NCI-H69 (cell line): ENCODE data around the gene DCT.

Experiments used
- DNase-seq: peaks from one replicate; lab custom pipeline; 2025; lab: John Stamatoyannopoulos, UW

The DCT gene

DNA sequence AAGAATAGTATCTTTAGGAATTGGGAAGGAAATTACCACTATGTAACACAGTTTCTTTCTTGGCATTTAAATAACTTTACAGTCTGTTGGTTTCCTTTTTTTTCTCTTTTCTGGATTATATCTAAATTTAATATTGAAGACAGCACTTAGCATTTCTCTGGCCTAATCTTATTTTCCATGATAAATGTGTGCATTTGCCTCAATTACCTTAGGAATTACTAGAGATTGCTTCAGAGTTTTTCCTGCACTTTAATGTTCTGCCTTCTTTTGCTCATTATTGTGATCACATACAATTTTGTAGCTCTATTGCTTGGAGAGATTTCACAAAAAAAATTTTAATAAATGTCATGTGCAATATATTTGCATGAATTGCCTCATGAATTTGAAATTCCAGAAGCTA, 25.1 kb downstream of the DCT start:
- no peak for DNase-seq

DNA sequence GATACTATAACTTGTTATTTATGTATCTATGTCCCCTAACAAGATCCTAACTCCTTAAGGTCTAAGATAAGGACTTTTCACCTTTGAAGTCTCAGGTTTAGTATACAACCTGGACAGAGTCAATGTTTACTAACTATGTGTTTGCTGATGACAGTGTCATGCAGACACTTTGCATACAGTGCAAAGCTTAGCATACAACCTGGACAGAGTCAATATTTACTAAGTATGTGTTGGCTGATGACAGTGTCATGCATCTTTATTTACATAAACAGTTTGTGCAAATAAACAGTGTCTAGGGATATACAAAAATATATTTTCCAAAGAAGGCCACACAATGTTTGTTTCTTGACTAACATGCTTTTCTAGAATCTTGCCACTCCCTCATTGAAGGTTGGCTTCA, 34.7 kb downstream of the DCT start:
- DNase-seq: peak; percentile 24

DNA sequence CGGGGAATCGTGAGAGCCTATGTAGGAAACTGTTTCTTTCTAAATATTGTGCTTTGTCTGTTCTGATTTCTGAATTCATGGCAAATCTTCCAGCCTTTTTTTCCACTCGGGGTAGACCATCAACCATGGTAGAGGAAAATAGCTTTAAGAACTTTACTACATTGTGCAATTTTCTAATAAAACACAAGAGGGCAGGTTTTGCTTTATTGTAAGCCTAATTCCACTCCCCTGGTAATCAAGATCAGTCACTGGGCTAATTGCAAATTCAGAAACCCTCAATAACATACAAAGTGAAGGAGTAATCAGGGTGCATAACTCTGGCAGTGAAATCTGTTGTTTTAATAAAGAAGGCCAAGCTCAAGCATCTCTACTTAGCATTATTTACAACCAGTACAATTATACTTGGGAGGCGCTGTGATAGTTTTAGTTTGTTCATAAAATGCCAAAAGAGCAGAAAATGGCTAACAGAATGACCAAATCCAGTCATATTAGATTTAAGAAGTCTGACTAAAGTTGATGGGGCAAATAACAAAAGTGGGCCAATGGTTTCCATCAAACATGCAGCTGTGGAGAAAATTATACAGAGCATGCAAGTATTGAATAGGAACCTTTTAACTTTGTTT, 43.8 kb downstream of the DCT start:
- DNase-seq: peak; percentile 91

DNA sequence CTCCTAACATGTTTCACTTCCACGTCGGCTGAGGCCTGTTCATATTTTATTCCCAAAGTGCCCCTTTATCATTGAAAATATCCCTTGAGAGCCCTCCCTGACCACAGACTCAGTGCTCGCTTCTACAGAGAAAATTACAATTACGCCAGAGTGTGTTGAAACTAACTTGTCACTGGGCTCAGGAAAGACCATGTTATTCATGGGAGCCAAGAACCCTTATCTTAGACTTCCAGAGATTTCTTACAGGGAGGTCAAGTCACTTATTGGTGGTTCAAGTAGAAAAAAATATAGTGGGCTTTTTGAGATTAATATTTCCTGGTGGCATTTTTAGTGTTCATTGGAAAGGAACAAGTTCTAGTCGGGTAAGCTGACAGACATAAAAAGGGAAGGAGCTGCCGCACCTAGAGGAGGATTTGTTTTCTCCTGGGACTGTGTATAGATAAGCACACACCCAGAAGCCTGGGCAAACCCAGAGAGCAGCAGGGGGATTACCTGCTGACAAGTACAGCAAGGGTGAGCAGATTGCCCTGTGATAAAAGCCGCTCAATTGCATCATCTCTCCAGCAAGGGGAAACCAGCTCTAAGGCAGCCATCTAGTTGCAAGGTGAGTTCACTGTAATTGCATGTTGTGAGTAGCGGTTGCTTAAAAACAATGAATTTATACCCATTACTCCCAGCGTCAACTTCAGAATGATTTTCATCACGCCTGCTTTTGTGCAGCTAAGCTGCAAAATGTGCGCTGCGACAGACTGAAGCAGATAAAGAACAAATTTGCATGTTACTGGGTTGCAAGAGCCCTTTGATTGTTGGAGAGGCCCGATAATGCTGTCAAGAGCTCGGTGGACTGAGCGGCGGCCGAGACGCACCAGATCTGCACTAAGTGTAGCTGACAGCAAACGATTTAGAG, 46.2 kb downstream of the DCT start:
- peak; percentile 95 for DNase-seq

DNA sequence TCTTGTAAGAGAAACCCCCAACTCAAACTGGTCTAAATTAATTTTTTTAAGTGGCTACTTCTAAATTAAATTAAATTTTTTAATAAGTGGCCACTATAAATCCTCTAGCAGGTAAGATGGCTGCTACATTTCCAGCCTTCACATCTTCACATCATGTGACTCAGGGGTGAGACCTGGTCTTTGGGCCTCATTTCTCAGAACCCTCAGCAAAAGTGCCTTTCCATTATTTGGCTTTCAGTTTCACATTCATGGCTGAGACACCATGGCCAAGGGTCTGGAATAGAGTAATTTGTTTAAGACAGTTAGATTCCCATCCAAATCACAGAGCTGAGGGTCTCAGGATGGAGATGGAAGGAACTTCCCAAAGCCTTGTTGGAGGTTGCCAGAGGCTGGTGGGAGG, 47.5 kb downstream of the DCT start:
- DNase-seq: no peak

DNA sequence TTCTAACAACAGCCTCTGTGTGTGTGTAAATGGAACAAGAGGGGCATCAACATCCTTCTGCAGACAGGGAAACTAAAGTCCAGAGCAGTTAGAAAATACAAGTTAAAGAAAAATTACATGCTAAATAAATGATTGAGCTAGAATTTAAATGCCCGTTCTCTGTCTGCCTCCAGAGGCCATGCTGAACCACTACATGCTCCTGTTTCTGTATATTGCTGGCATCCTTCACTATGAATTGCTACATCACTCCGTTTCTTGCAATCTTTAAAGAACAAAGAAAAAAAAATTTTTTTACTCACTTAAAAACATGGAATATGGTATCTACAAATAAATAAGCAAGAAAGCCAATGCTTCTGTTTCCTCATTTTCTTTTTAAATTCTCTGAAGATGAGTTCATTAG, 47.9 kb downstream of the DCT start:
- DNase-seq: no peak

DNA sequence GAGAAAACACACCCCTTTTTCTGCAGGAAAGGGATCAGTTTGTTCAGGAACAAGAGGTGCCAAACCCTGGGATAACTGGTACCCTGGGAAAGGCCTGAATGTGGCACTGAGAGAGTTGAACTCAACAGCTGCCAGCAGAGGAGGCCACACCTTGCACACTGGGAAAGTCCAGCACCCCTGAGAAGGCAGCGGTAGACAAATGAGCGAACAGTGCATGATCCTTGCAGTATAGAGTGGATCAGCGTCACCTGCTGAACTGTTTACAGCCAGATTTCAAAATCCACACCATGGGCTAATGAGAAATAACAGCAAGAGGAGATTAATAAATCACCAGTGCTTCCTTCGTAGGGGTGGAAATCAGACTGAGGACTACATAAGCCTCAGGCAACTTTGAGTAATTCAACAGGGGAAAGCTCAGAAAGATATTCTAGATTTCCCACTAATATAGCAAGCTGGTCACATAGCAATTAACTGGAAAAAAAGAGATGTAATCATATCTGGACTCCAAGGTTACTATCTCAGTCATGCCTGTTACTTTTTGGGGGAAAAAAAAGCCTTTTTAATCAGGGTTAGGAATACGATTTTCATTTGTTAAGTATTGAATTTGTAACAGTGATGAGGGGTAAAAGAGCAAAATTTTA, 52.0 kb downstream of the DCT start:
- peak; percentile 97 for DNase-seq

DNA sequence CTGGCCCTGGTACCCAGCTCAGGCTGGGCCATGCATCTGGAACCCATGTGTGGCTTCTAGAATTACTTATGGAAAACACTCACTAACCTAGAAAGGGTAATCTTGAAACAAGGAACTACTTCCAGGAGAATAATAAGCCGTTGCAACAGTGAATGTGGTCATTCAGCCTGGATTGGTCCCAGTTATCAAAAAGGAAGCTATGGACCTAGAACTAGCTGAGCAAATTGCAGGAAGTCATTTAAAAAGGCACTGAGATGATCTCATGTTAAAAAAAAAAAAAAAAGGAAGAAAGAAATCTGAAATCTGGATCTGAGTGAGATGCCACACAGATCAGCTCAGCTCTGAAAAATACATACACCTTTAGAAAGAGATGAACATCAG, 59.6 kb downstream of the DCT start:
- no peak for DNase-seq

DNA sequence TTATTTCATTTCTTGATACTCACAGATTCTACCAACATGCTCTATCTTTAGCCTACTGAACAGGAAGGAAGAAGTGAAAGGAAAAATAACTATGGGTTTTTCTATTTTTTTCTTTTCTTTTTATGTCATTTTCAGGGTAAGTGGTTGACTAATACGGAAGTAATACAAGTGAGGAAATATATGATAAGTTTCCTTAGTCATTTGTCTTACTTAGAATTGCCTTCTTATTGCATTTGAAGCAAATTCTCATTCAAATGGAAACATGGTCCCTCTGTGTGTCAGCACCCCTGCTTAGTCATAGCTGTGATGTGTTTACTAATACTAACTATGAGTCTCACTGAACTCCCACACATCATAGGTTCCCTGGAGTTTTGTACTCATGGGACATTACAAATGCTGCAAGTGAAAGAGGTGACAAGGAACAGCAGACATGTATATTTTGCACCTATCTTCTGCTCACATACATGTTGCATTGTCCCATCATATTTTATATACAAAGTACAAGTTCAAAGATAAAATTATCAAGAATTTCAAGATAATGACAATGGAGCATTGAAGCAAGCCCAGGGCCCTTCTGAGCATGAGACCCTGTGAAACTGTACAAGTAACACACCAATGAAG, 60.1 kb downstream of the DCT start:
- no peak for DNase-seq

DNA sequence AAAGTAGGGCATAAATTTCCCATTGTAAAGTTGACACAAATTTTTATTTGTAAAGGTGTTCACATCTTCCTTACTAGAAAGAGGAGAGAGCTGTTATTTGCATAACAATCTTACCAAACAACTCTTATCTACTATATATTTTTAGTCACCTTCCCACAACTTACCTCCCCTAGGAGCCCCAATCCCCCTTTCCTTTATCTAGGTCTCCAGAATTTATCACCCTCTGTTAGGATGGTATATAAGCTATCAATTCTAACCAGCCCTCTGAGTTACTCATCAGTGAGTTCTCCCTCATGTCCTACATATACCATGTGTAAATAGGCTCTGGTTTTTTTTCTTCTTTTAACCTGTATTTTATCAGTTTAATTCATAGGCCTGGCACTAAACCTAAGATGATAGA, 62.2 kb downstream of the DCT start:
- DNase-seq: peak; percentile 37

DNA sequence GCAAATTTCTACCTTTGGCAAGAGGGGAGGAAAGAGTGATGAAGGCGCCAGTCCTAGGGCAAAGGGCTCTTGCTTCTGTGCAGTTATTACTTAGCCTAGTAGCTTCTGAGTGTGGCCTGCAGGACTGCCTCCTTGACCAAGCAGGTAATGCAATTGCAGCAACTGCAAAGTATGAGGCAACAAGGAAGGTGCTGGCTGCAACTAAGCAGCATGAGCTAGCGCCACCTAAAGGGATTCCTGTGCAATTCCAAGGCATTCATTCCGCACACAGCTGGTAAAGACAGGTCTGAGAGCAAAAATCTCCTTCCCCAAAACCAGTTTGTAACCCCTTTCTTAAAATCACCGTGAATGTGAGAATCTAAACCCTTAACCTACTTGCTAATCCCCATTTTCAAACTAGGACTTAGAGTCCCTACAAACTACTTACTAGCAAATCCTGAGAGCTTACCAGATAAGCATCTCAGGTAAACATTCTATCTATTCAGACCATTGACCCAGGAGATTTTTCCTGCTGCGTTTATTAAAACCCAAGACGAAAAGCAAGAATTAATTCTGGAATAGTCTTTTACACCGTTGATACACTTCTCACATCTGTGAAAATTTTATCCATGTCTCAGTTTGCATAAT, 62.9 kb downstream of the DCT start:
- peak; percentile 98 for DNase-seq

DNA sequence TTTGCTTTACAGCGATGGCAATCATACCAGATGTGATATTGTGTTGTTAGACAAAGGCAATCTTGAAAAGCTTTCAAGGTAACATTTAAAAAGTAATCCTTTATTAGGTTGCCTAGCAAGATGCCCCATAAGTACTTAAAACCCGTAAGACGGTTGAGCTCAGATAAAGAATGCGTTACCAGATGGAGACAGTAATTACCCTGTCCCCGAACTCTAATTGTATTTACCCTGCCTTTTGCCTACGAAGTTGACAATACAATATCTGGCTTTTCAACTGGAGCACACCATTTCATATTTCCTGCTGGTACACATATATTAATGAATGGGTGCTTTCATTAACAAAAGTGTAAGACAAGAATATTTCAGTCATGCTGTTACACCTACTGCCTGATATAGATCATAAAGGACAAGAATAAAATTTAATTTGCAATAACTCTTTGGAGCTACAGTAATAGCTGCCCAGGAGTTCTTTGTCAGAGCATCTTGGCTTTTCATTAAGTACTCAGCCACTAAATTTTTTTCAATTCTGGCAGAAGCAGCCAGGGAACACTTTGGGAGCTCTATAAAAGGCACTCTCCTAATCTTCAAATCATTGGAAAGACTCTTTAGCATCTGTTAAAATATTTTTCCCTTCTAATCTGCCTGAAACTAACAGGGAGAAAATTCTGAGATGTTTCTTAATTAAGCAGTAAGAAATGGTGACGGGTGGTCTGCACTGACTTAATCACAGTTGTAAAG, 63.8 kb downstream of the DCT start:
- DNase-seq: peak; percentile 99

DNA sequence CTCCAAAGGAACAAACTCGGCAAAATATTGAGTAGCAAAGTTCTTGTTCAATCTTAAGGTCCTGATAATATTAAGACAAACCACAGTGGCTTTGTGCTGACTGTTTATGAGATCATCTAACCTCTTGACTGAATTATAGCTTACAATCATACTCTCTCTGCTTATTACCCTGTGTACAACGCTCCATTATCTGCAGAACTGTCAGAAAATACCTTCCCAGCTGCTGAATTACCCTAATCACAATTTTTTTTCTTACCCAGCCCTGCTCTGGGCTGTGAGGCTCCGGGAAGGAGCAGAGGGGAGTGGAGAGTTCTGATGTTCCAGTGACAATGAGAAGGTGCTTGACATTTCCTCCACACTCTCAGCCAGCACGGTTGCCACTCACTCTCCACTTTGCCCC, 64.8 kb downstream of the DCT start:
- DNase-seq: peak; percentile 97

DNA sequence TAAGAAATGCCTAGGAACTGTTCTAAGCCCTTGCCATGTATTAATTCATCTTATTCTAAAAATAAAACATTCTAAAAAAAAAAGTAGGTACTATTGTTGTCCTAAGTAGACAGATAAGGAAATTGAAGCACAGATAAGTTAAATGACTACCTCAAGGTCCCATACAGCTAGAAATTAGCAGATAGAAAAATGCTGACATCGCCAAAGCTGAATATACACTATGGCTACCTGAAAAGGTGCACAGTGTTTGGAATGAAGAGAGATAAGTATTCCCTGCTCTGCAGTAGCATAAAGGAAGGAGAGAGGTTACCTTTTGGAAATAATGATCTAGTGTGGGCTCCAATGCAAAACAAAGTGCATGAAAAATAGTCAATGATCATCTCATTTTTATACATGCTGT, 65.3 kb downstream of the DCT start:
- DNase-seq: peak; percentile 64

DNA sequence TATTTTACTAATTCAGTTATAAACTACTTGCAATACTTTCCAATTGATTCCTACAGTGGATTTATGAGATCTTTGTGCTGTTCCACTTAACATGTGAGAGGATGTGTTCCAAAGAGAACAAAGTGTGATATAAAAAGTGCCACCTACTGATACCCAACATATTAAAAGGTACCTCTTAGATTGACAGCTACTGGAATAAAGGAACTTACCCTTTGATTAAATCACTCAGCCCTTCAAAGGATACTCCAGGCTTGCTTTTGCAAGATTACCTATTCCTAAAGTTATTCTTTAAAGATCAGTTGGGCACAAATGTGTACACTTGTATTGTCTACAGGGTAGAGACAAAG, 65.9 kb downstream of the DCT start:
- DNase-seq: peak; percentile 69

DNA sequence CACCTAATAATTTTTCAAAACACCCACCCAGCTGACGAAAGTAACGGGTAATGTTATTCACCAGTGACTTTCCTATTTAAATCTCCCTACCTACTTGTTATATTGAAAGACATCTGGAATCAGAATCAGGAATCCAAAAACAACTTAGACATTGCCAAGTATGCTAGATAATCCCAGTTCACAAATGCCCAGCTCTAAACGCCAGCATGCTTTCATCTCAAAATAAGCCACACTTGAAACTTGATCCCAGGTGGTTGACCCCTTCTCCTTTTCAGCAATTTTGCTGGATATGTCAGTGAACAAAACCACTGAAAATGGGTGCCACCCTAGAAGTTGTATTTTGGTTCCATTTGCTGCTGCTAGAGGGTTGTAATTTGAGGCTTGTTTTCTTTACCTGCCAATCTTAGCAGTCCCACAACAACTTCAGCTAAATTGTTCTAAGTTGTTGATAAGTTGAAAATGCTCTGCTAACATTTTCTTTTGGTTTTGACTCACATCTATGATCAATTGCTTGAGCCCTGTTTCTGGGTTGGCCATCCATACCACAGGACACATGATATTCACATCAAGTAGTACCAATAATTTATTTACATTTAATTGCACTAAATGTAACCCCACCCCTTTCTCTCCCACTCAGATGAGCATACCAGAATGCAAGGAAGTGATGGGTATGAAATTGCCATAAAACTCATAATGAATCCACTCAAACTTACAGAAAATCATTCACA, 66.4 kb downstream of the DCT start:
- peak; percentile 97 for DNase-seq

DNA sequence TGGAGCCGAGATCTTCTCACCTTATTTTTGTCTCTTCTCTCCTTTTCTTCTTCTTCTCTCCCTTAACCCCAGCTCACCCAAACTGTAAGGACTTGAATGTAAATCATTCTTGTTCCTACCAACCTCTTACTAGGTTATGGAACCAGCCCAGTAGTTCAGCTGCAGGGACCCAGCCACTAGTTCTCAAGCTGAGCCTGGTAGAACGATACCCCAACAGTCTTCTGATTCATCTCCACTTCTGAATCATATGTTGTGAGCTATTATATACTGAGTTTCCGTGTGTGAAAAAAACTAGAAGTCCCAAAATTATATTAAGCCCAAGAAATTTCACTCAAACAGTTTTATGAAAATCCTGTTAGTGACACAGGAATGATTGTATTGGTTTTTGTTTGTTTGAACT, 67.7 kb downstream of the DCT start:
- DNase-seq: peak; percentile 52

DNA sequence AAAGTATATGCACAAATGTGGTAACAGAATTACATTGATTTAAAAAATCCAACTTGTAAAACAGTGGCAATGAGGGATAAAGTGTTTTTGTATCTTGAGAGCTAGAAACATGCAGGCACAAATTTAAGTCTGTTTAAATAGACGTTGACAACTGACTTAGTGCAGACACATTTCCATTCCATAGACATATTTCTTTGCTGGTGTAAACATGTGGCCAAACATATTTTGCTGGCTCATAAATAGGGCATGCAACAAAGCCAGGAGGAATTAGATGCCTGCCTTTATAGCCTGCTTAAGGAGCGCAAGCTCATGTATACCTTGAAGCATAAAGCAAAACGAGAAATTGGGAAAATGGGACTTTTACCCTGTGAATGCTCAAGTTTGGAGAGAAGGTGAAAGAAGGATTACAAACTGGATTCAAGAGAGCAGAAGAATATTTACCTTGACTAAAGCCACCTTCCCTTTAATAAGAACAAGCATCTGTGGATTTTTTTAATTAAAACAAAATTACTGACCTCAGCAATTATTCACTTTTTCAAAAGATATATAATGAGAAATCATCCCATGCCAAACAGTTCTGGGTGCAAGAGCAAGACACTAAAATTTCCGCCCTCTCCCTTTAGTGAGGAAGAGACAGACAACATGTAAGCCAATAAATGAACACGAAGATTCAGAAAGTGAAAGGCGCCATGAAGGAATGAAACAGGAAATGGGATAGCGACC, 71.0 kb downstream of the DCT start:
- no peak for DNase-seq

DNA sequence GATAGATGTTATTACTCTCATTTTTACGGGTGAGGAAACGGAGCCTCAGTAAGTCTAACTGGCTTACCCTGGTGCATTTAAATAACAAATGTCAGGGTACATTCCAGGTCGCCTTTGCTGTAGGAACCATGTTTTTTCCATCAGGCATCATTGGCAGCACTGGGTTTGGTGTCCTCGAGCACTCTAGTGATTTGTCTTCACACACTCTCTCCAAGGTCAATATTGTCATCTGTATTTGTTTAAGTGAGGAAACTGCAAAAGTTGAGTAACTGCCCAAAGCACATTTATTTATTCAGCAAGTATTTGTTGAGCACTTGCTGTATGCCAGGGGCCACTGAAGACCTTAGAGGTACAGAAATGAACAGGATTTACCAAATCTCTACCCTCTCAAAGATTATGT, 78.6 kb downstream of the DCT start:
- no peak for DNase-seq

DNA sequence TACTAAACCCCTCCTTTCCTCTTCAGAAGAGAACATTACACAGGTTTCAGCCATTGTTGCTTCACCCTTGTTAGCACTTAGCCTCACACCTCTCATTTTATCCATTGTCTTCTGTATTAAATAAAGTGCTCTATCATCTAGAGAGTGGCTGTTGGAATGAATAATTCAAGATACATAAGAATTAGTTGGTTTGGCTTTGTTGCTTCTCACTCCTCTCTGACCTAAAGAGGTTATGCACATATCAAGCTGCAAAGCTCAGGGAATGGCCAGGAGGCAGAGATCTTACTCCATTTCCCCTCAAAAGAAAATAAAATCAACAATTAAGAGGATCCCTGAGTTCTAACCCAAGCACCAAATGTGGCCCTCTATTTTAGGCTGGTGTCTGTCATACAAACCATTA, 79.7 kb downstream of the DCT start:
- no peak for DNase-seq
